Measurements from ENCODE around the gene ALDH2.

ALDH2 gene

GRCh38 chr12:111773801-111774551 lies 7.2 kb downstream of the ALDH2 start:
- no peak overlapping the region for H3K4me3 ChIP-seq (ENCODE audit: low read length)
- peak; percentile 69 for DNase-seq (ENCODE audit: low read depth)
- TF ChIP-seq CTCF (conservative IDR thresholded peaks at IDR 0.05; ENCODE audit: low read depth, low read length) = no peak

GRCh38 chr12:111775205-111776193 lies 8.8 kb downstream of the ALDH2 start:
- no peak overlapping the region for H3K4me3 ChIP-seq (ENCODE audit: low read length)
- no peak for TF ChIP-seq CTCF (conservative IDR thresholded peaks at IDR 0.05; ENCODE audit: low read depth, low read length)

GRCh38 chr12:111776836-111777344 lies 10.2 kb downstream of the ALDH2 start:
- H3K4me3 ChIP-seq (ENCODE audit: low read length) = no peak overlapping the region
- TF ChIP-seq CTCF (conservative IDR thresholded peaks at IDR 0.05; ENCODE audit: low read depth, low read length) = no peak
- DNase-seq (ENCODE audit: low read depth) = no peak

More at GRCh38 chr12:111775205-111776193, 8.8 kb downstream of the ALDH2 start:
- no peak for DNase-seq (ENCODE audit: low read depth)

GRCh38 chr12:111777345-111778045 lies 10.8 kb downstream of the ALDH2 start:
- TF ChIP-seq CTCF (conservative IDR thresholded peaks at IDR 0.05; ENCODE audit: low read depth, low read length) = no peak
- H3K4me3 ChIP-seq (ENCODE audit: low read length) = no peak overlapping the region
- no peak for DNase-seq (ENCODE audit: low read depth)

- DNase-seq (ENCODE audit: low read depth) = no peak
- TF ChIP-seq CTCF (conservative IDR thresholded peaks at IDR 0.05; ENCODE audit: low read depth, low read length) = no peak
- H3K4me3 ChIP-seq (ENCODE audit: low read length) = no peak overlapping the region
Observed at GRCh38 chr12:111780166-111780565, 13.4 kb downstream of the ALDH2 start.

GRCh38 chr12:111780615-111781014 lies 13.9 kb downstream of the ALDH2 start:
- DNase-seq (ENCODE audit: low read depth) = no peak
- no peak overlapping the region for H3K4me3 ChIP-seq (ENCODE audit: low read length)
- no peak for TF ChIP-seq CTCF (conservative IDR thresholded peaks at IDR 0.05; ENCODE audit: low read depth, low read length)

Measured in retinal pigment epithelial cell (primary cell).